Tibial nerve (tissue), 4 donors: ENCODE data around the gene UXS1.

ENCODE experiments used
- CTCF ChIP-seq, 5 experiments: fragments of 200-600 bp in 3 of 5; fragments of 450-650 bp in 2 of 5; sonication (generic) in 3 of 5; IDR thresholded peaks; one replicate each; pipeline ENCODE4 v1.5.1; 2016 to 2019; ENCODE audit warnings: antibody characterized with exemption in 5 of 5, mild to moderate bottlenecking in 3 of 5, moderate library complexity in 2 of 5
- EP300 ChIP-seq, 2 donors: sonication (generic); formaldehyde crosslinking; IDR thresholded peaks; one replicate each; pipeline ENCODE4 v1.6.1; 2017; ENCODE audit warnings: antibody characterized with exemption in 2 of 2, mild to moderate bottlenecking in 1 of 2
- POLR2A ChIP-seq, 2 donors: fragments of 450-650 bp; IDR thresholded peaks; one replicate each; pipeline ENCODE4 v1.6.1; 2017; ENCODE audit warnings: antibody characterized with exemption in 2 of 2, mild to moderate bottlenecking in 2 of 2, moderate library complexity in 2 of 2

GRCh38 chr2:106163948-106164545 lies 30.1 kb downstream of the UXS1 start:
- TF ChIP-seq CTCF (IDR thresholded peaks at IDR 0.05), result no peak
- no peak for TF ChIP-seq POLR2A (IDR thresholded peaks at IDR 0.05)
- no peak for TF ChIP-seq EP300 (IDR thresholded peaks at IDR 0.05)
